ENCODE data around the gene EYS. TPM values are rescaled to one million over a fixed set of nuclear protein-coding genes. Genes with fewer than 3 reads are reported as not detected.
A peak's percentile ranks its signal among the peaks of the same experiment; 100 is the strongest.

The EYS gene
- total and polyA plus RNA-seq, 2 donors from 2014 or later = not detected

- Histone ChIP-seq H3K27me3 (ENCODE audit: control insufficient read depth, insufficient read depth, low read length) (no peaks in the 10 kb centered on the region), H3K27ac (ENCODE audit: low read depth in 2 of 2, low read length in 2 of 2) (no peak overlapping the region), H3K9ac (ENCODE audit: low read length in 3 of 3) (no peak overlapping the region), H3K36me3 (ENCODE audit: control insufficient read depth in 2 of 3, insufficient read depth in 3 of 3, low read length in 3 of 3) (no peaks in the 10 kb centered on the region), H3K9me3 (ENCODE audit: control insufficient read depth in 2 of 3, insufficient read depth in 1 of 3, low read length in 3 of 3) (no peaks in the 10 kb centered on the region), H3K4me3 (ENCODE audit: low read length in 3 of 3) (no peak overlapping the region), H3K4me1 (ENCODE audit: control insufficient read depth in 2 of 3, insufficient read depth in 2 of 3, low read depth in 1 of 3, low read length in 3 of 3) (no peaks in the 10 kb centered on the region)
- no peak for TF ChIP-seq CTCF (IDR thresholded peaks at IDR 0.05; ENCODE audit: borderline replicate concordance, extremely low read depth, insufficient read depth)
- DNase-seq (no peak), FAIRE-seq (no peak)
- intact Hi-C loops (cut with DNase I) = no loop called here
Measured at GRCh38 chr6:65700561-65700960, 6.5 kb downstream of the EYS start.

- no peak overlapping the region for H3K4me3 ChIP-seq (ENCODE audit: low read length in 3 of 3)
- no peak overlapping the region for H3K27ac ChIP-seq (ENCODE audit: low read depth in 2 of 2, low read length in 2 of 2)
- H3K9ac ChIP-seq (ENCODE audit: low read length in 3 of 3) = no peak overlapping the region
- no peaks in the 10 kb centered on the region for H3K27me3 ChIP-seq (ENCODE audit: control insufficient read depth, insufficient read depth, low read length)
- H3K36me3 ChIP-seq (ENCODE audit: control insufficient read depth in 2 of 3, insufficient read depth in 3 of 3, low read length in 3 of 3) = no peaks in the 10 kb centered on the region
- no peaks in the 10 kb centered on the region for H3K4me1 ChIP-seq (ENCODE audit: control insufficient read depth in 2 of 3, insufficient read depth in 2 of 3, low read depth in 1 of 3, low read length in 3 of 3)
- intact Hi-C loops (cut with DNase I) = no loop called here
- no peaks in the 10 kb centered on the region for H3K9me3 ChIP-seq (ENCODE audit: control insufficient read depth in 2 of 3, insufficient read depth in 1 of 3, low read length in 3 of 3)
- DNase-seq (no peak), FAIRE-seq (no peak)
- no peak for TF ChIP-seq CTCF (IDR thresholded peaks at IDR 0.05; ENCODE audit: borderline replicate concordance, extremely low read depth, insufficient read depth)
Measured at GRCh38 chr6:65692109-65692508, 14.9 kb downstream of the EYS start.

GRCh38 chr6:65680232-65680631 lies 26.8 kb downstream of the EYS start:
- FAIRE-seq = peak; percentile 54

More at GRCh38 chr6:65680232-65680631, 26.8 kb downstream of the EYS start:
- Histone ChIP-seq H3K27ac (ENCODE audit: low read depth in 2 of 2, low read length in 2 of 2) (no peak overlapping the region), H3K9me3 (ENCODE audit: control insufficient read depth in 2 of 3, insufficient read depth in 1 of 3, low read length in 3 of 3) (no peaks in the 10 kb centered on the region), H3K27me3 (ENCODE audit: control insufficient read depth, insufficient read depth, low read length) (no peaks in the 10 kb centered on the region), H3K9ac (ENCODE audit: low read length in 3 of 3) (no peak overlapping the region), H3K36me3 (ENCODE audit: control insufficient read depth in 2 of 3, insufficient read depth in 3 of 3, low read length in 3 of 3) (no peaks in the 10 kb centered on the region), H3K4me3 (ENCODE audit: low read length in 3 of 3) (no peak overlapping the region), H3K4me1 (ENCODE audit: control insufficient read depth in 2 of 3, insufficient read depth in 2 of 3, low read depth in 1 of 3, low read length in 3 of 3) (no peaks in the 10 kb centered on the region)
- DNase-seq = no peak
- intact Hi-C loops (cut with DNase I) = no loop called here
- TF ChIP-seq CTCF (IDR thresholded peaks at IDR 0.05; ENCODE audit: borderline replicate concordance, extremely low read depth, insufficient read depth) = no peak

Data from kidney (tissue), 14 donors.